Duodenal mucosa (tissue), 2 donors: ENCODE data around the gene CTXND1.
"Not testable (repeated sequence)": the region's sequence is repeated elsewhere in the genome, so short reads cannot be mapped to it uniquely, and the experiment has no call there.

Source experiments
- H3K27ac ChIP-seq: one replicate; pipeline ENCODE4 v1.7.0; 2013; ENCODE audit warnings: low read depth, low read length
- H3K27me3 ChIP-seq, 2 donors: one replicate each; pipeline ENCODE4 v1.7.0; 2013; ENCODE audit warnings: low read length in 2 of 2, control low read depth in 1 of 2; ENCODE audit not compliant: insufficient read depth in 2 of 2, control insufficient read depth in 1 of 2
- H3K36me3 ChIP-seq, 2 donors: one replicate each; pipeline ENCODE4 v1.7.0; 2013; ENCODE audit warnings: low read length in 2 of 2, control low read depth in 1 of 2; ENCODE audit not compliant: insufficient read depth in 2 of 2, control insufficient read depth in 1 of 2
- H3K4me1 ChIP-seq, 2 donors: one replicate each; pipeline ENCODE4 v1.7.0; 2013; ENCODE audit warnings: low read length in 2 of 2, control low read depth in 1 of 2; ENCODE audit not compliant: insufficient read depth in 2 of 2, control insufficient read depth in 1 of 2
- H3K4me3 ChIP-seq, 2 donors: one replicate each; pipeline ENCODE4 v1.7.0; 2013; ENCODE audit warnings: low read length in 2 of 2, low read depth in 1 of 2
- H3K9ac ChIP-seq, 2 donors: one replicate each; pipeline ENCODE4 v1.7.0; 2013; ENCODE audit warnings: low read length in 2 of 2, low read depth in 1 of 2
- H3K9me3 ChIP-seq, 2 donors: one replicate each; pipeline ENCODE4 v1.7.0; 2013; ENCODE audit warnings: low read length in 2 of 2, control low read depth in 1 of 2; ENCODE audit not compliant: control insufficient read depth in 1 of 2

The CTXND1 gene

GRCh38 chr15:80252121-80252518 is at the start of gene CTXND1:
TSS of gene CTXND1 (minus strand) at chr15:80252213. CDS start at chr15:80201949, 50,264 bp downstream.
- no peak within 1 kb of the TSS for H3K27ac ChIP-seq
- H3K4me1 ChIP-seq = no peaks in the 10 kb centered on the region
- H3K9me3 ChIP-seq = no peaks in the 10 kb centered on the region
- H3K4me3 ChIP-seq = peak within 1 kb of the TSS; percentile 20 to 38
- peaks cover 46 to 58% of the 10 kb centered on the region in 2 donors for H3K27me3 ChIP-seq
- no peaks in the 10 kb centered on the region for H3K36me3 ChIP-seq
- H3K9ac ChIP-seq = no peak within 1 kb of the TSS

GRCh38 chr15:80301472-80301871 is 49.5 kb upstream of the CTXND1 start:
- no peaks in the 10 kb centered on the region for H3K4me1 ChIP-seq
- H3K27ac ChIP-seq = no peak overlapping the region
- H3K9me3 ChIP-seq = no peaks in the 10 kb centered on the region
- H3K9ac ChIP-seq = no peak overlapping the region
- H3K27me3 ChIP-seq = no peaks in the 10 kb centered on the region
- no peaks in the 10 kb centered on the region for H3K36me3 ChIP-seq
- no peak overlapping the region for H3K4me3 ChIP-seq

GRCh38 chr15:80295777-80296176 is 43.8 kb upstream of the CTXND1 start:
- H3K4me3 ChIP-seq, H3K9ac ChIP-seq, H3K27me3 ChIP-seq, H3K27ac ChIP-seq, H3K36me3 ChIP-seq, H3K4me1 ChIP-seq, H3K9me3 ChIP-seq: not testable (repeated sequence)

GRCh38 chr15:80292079-80292478 is 40.1 kb upstream of the CTXND1 start:
- peaks cover 0 to 4% of the 10 kb centered on the region in 2 donors for H3K4me1 ChIP-seq
- H3K36me3 ChIP-seq = no peaks in the 10 kb centered on the region
- no peak overlapping the region for H3K27ac ChIP-seq
- no peak overlapping the region for H3K9ac ChIP-seq
- no peak overlapping the region for H3K4me3 ChIP-seq
- no peaks in the 10 kb centered on the region for H3K27me3 ChIP-seq
- no peaks in the 10 kb centered on the region for H3K9me3 ChIP-seq

GRCh38 chr15:80290891-80291290 is 38.9 kb upstream of the CTXND1 start:
- H3K36me3 ChIP-seq, H3K4me3 ChIP-seq, H3K9ac ChIP-seq, H3K27ac ChIP-seq, H3K27me3 ChIP-seq, H3K4me1 ChIP-seq, H3K9me3 ChIP-seq: not testable (repeated sequence)

- Histone ChIP-seq H3K27me3 (no peaks in the 10 kb centered on the region), H3K4me3 (no peak overlapping the region), H3K4me1 (peaks cover 0 to 4% of the 10 kb centered on the region in 2 donors), H3K36me3 (no peaks in the 10 kb centered on the region), H3K9ac (no peak overlapping the region), H3K27ac (no peak overlapping the region), H3K9me3 (no peaks in the 10 kb centered on the region)
These were observed 37.8 kb upstream of the CTXND1 start for GRCh38 chr15:80289528-80290495.

- Histone ChIP-seq H3K4me3 (no peak overlapping the region), H3K9ac (no peak overlapping the region), H3K4me1 (peaks cover 0 to 4% of the 10 kb centered on the region in 2 donors), H3K9me3 (no peaks in the 10 kb centered on the region), H3K36me3 (no peaks in the 10 kb centered on the region), H3K27me3 (no peaks in the 10 kb centered on the region), H3K27ac (no peak overlapping the region)
These were observed 36.1 kb upstream of the CTXND1 start for GRCh38 chr15:80288131-80288530.

- Histone ChIP-seq H3K9ac (no peak overlapping the region), H3K27ac (no peak overlapping the region), H3K36me3 (no peaks in the 10 kb centered on the region), H3K27me3 (no peaks in the 10 kb centered on the region), H3K4me1 (peaks cover 0 to 4% of the 10 kb centered on the region in 2 donors), H3K4me3 (no peak overlapping the region), H3K9me3 (no peaks in the 10 kb centered on the region)
These were observed 34.0 kb upstream of the CTXND1 start for GRCh38 chr15:80286055-80286454.

- Histone ChIP-seq H3K9me3 (no peaks in the 10 kb centered on the region), H3K36me3 (no peaks in the 10 kb centered on the region), H3K4me1 (peaks cover 0 to 4% of the 10 kb centered on the region in 2 donors), H3K9ac (no peak overlapping the region), H3K27ac (no peak overlapping the region), H3K4me3 (no peak overlapping the region), H3K27me3 (no peaks in the 10 kb centered on the region)
These were observed 33.4 kb upstream of the CTXND1 start for GRCh38 chr15:80285379-80285778.

- H3K27ac ChIP-seq = no peak overlapping the region
- H3K4me3 ChIP-seq = no peak overlapping the region
- no peaks in the 10 kb centered on the region for H3K27me3 ChIP-seq
- no peaks in the 10 kb centered on the region for H3K4me1 ChIP-seq
- no peak overlapping the region for H3K9ac ChIP-seq
- H3K36me3 ChIP-seq = no peaks in the 10 kb centered on the region
- no peaks in the 10 kb centered on the region for H3K9me3 ChIP-seq
These were observed 31.5 kb upstream of the CTXND1 start for GRCh38 chr15:80283531-80283930.
